ENCODE results near the gene GSKIP.

- TF ChIP-seq CTCF (IDR thresholded peaks at IDR 0.05): no peak
- no peak for TF ChIP-seq POLR2A (IDR thresholded peaks at IDR 0.05)
- no peak for TF ChIP-seq POLR2AphosphoS5 (IDR thresholded peaks at IDR 0.05)
- no peak for TF ChIP-seq EP300 (IDR thresholded peaks at IDR 0.05)
Measured at GRCh38 chr14:96398921-96399320, 35.6 kb downstream of the GSKIP start.

All from sigmoid colon (tissue), 4 donors.